ENCODE data around the gene PTPN4.

DNA sequence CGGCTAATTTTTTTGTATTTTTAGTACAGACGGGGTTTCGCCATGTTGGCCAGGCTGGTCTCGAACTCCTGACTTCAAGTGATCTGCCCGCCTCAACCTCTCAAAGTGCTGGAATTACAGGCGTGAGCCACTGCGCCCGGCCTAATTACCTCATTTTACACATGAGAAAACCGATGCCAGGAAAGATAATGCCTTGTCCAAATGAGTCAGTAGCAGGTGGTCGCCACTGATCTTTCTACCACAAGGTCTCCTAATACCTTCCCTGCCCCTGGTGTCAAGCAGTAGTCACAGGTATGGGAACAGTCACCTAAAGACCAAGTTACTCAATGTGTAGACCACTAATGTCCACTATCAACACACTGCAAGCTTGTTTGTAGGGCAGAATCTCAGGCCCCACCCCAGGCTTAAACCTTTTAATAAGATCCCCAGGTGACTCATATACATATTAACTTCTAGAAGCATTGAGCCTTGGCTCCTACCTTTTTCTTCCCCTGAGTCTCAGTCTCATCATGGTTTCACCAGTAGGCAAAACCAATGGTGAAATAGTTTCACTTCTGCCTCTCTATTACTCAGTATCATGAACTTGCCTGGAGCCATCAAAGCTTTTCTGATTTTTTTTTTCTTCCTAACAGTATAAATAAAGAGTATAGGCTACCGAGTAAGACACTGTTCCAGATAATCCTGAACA is 246.3 kb downstream of the PTPN4 start:
- TF ChIP-seq, protein P1, sequence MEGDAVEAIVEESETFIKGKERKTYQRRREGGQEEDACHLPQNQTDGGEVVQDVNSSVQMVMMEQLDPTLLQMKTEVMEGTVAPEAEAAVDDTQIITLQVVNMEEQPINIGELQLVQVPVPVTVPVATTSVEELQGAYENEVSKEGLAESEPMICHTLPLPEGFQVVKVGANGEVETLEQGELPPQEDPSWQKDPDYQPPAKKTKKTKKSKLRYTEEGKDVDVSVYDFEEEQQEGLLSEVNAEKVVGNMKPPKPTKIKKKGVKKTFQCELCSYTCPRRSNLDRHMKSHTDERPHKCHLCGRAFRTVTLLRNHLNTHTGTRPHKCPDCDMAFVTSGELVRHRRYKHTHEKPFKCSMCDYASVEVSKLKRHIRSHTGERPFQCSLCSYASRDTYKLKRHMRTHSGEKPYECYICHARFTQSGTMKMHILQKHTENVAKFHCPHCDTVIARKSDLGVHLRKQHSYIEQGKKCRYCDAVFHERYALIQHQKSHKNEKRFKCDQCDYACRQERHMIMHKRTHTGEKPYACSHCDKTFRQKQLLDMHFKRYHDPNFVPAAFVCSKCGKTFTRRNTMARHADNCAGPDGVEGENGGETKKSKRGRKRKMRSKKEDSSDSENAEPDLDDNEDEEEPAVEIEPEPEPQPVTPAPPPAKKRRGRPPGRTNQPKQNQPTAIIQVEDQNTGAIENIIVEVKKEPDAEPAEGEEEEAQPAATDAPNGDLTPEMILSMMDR (conservative IDR thresholded peaks at IDR 0.05 in 1 of 2, IDR thresholded peaks at IDR 0.05 in 1 of 2; ENCODE audit: low read depth in 1 of 2, low read length in 2 of 2) = no peak
- TF ChIP-seq EZH2 (IDR thresholded peaks at IDR 0.05; ENCODE audit: low read length, missing control alignments) = no peak
